Thyroid gland (tissue), 4 donors: ENCODE measurements around the gene AQP3.
"Not testable (repeated sequence)": the region's sequence is repeated elsewhere in the genome, so short reads cannot be mapped to it uniquely, and the experiment has no call there.

Experiments
- CTCF ChIP-seq, 6 experiments: fragments of 200-600 bp in 3 of 6; fragments of 450-650 bp in 3 of 6; sonication (generic) in 3 of 6; IDR thresholded peaks; one replicate each; pipeline ENCODE4 v1.5.1; 2016 to 2019; ENCODE audit warnings: antibody characterized with exemption in 6 of 6, mild to moderate bottlenecking in 2 of 6, inconsistent platforms in 1 of 6, moderate library complexity in 1 of 6
- POLR2A ChIP-seq, 2 donors: fragments of 450-650 bp; IDR thresholded peaks; one replicate each; pipeline ENCODE4 v1.6.1; 2017; ENCODE audit warnings: antibody characterized with exemption in 2 of 2, mild to moderate bottlenecking in 2 of 2, moderate library complexity in 1 of 2

GRCh38 chr9:33424043-33424442 is 23.4 kb downstream of the AQP3 start:
- not testable (repeated sequence) for TF ChIP-seq CTCF, POLR2A (IDR thresholded peaks at IDR 0.05)
